ENCODE data around the gene MARK2. TPM values are rescaled to one million over a fixed set of nuclear protein-coding genes. Genes with fewer than 3 reads are reported as not detected.

The MARK2 gene
- polyA plus RNA-seq, 3 donors = 32.4 to 55.7 (median 33.3) TPM

DNA sequence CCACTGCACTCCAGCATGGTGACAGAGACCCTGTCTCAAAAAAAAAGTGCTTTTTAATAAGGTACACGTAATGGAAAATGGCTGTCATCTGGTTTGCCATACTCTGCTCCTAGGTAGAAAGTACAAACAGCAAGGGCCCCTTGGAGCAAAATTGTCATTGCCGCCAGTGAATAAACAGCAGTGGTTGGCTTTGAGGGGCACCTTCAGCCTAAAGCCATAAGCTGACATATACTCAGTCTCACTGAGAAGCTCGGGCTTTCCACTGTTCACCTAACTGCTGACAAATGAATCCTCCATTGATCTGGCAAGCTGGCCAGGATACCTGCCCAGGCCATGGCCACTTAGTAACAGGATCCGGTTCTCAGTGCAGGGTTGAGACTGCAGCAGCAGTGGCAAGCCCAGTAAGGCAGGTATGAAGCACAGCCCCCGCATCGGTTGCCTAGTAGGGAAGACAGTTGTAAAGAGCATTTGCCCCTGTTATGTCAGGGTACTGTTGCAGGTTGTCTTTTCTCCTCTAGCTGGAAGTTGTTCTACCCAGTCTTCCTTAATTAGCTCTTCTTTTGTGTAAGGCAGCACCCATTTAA is 38.8 kb downstream of the MARK2 start:
- peak overlapping the region in 3 of 7 donors; percentile 25 to 78 (median 42) for H3K27ac Mint-ChIP-seq
- no peaks in the 10 kb centered on the region for H3K9me3 ChIP-seq (replicated peaks in 1 of 2; ENCODE audit: control insufficient read depth in 1 of 2, insufficient read depth in 1 of 2, low read length in 2 of 2)
- no peak for DNase-seq
- no peak overlapping the region for H3K4me2 ChIP-seq (replicated peaks; ENCODE audit: extremely low read depth, low read length, poor library complexity, severe bottlenecking)
- no peaks in the 10 kb centered on the region for H3K9me3 Mint-ChIP-seq
- no peak overlapping the region for H3K4me3 ChIP-seq (replicated peaks in 1 of 3; ENCODE audit: low read depth in 2 of 3, low read length in 3 of 3)
- H3K4me1 Mint-ChIP-seq = peaks cover 49% of the 10 kb centered on the region
- peaks cover 33 to 68% of the 10 kb centered on the region in 2 donors for H3K36me3 Mint-ChIP-seq
- TF ChIP-seq, protein P1, sequence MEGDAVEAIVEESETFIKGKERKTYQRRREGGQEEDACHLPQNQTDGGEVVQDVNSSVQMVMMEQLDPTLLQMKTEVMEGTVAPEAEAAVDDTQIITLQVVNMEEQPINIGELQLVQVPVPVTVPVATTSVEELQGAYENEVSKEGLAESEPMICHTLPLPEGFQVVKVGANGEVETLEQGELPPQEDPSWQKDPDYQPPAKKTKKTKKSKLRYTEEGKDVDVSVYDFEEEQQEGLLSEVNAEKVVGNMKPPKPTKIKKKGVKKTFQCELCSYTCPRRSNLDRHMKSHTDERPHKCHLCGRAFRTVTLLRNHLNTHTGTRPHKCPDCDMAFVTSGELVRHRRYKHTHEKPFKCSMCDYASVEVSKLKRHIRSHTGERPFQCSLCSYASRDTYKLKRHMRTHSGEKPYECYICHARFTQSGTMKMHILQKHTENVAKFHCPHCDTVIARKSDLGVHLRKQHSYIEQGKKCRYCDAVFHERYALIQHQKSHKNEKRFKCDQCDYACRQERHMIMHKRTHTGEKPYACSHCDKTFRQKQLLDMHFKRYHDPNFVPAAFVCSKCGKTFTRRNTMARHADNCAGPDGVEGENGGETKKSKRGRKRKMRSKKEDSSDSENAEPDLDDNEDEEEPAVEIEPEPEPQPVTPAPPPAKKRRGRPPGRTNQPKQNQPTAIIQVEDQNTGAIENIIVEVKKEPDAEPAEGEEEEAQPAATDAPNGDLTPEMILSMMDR (IDR thresholded peaks at IDR 0.05) = no peak
- no peak overlapping the region for H2AFZ ChIP-seq (ENCODE audit: insufficient read depth, low read depth, low read length, poor library complexity, severe bottlenecking)
- H3K27me3 ChIP-seq (ENCODE audit: control insufficient read depth in 2 of 2, insufficient read depth in 2 of 2, low read length in 2 of 2) = no peaks in the 10 kb centered on the region
- 98% methylated on average over 4 of the region's 6 CpGs for WGBS (ENCODE audit: insufficient coverage)
- no peak overlapping the region for H3K9ac ChIP-seq (ENCODE audit: insufficient read depth, low read length, poor library complexity, severe bottlenecking)
- H3K4me3 Mint-ChIP-seq = no peak overlapping the region
- H3K27me3 Mint-ChIP-seq (ENCODE audit: low read depth in 3 of 3) = no peaks in the 10 kb centered on the region
- peaks cover 99% of the 10 kb centered on the region for H3K79me2 ChIP-seq (ENCODE audit: insufficient read depth, low read length)
- H3K4me1 ChIP-seq (ENCODE audit: control insufficient read depth in 1 of 2, insufficient read depth in 2 of 2, low read length in 2 of 2) = peaks cover 26 to 28% of the 10 kb centered on the region in 2 donors
- H3K36me3 ChIP-seq (replicated peaks in 1 of 2; ENCODE audit: control insufficient read depth in 1 of 2, insufficient read depth in 2 of 2, low read length in 2 of 2) = peaks cover 18 to 54% of the 10 kb centered on the region in 2 donors
- H3K27ac ChIP-seq (ENCODE audit: low read depth in 1 of 2, low read length in 2 of 2) = peak overlapping the region in 1 of 2 donors; percentile 7
- intact Hi-C loops (cut with micrococcal nuclease) = no loop called here
- peaks cover 100% of the 10 kb centered on the region for H4K20me1 ChIP-seq (ENCODE audit: insufficient read depth, low read length)

DNA sequence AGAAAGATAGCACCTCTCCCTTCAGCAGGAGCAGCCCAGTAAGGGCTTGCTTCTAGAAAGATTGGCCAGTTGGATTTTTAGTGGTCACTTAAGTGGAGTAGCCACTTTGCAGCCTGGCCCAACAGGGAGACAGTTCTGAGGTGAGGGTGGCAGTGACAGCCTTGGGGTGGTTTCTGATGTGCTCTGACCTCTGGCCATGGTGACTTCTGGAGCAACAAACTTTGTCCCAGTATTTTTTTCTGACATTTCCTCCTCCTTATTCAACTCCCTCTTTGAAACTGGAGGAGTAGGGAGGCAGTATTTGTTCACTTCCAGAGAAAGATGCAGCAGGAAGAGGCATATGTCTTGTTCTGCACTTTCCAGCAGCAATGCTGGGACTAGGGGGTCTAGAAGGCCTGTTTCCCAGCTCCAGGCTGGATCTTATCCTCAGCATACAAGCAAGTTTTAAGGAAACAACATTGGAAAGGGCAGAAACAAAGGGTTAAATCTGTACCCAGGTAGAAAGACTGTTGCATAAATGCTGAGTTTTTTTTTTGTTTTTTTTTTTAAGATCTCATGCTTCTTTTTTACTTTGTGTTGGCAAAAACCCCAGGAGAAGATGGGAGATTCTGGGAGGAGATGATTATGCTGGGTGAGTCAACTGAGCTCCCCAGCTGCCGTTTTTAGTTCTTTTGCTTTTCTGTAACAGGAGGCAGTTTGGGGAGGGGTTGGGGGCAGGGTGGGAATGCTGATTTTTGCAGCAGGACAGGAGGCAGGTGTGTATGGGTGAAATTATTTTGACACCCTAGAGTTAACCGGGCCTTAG is 40.9 kb downstream of the MARK2 start:
- no CpG with 5 or more reads among the region's 2 CpGs for WGBS (ENCODE audit: insufficient coverage)
- no peak overlapping the region for H3K9ac ChIP-seq (ENCODE audit: insufficient read depth, low read length, poor library complexity, severe bottlenecking)
- no peaks in the 10 kb centered on the region for H3K27me3 ChIP-seq (ENCODE audit: control insufficient read depth in 2 of 2, insufficient read depth in 2 of 2, low read length in 2 of 2)
- intact Hi-C loops (cut with micrococcal nuclease) = no loop called here
- Mint-ChIP-seq H3K4me3 (no peak overlapping the region), H3K27me3 (ENCODE audit: low read depth in 3 of 3) (no peaks in the 10 kb centered on the region), H3K4me1 (peaks cover 48% of the 10 kb centered on the region), H3K9me3 (no peaks in the 10 kb centered on the region), H3K36me3 (peaks cover 26 to 66% of the 10 kb centered on the region in 2 donors), H3K27ac (peak overlapping the region in 3 of 7 donors; percentile 18 to 66 (median 51))
- no peak overlapping the region for H3K4me2 ChIP-seq (replicated peaks; ENCODE audit: extremely low read depth, low read length, poor library complexity, severe bottlenecking)
- H4K20me1 ChIP-seq (ENCODE audit: insufficient read depth, low read length) = peaks cover 100% of the 10 kb centered on the region
- H3K4me1 ChIP-seq (ENCODE audit: control insufficient read depth in 1 of 2, insufficient read depth in 2 of 2, low read length in 2 of 2) = peaks cover 21 to 23% of the 10 kb centered on the region in 2 donors
- no peaks in the 10 kb centered on the region for H3K9me3 ChIP-seq (replicated peaks in 1 of 2; ENCODE audit: control insufficient read depth in 1 of 2, insufficient read depth in 1 of 2, low read length in 2 of 2)
- peaks cover 99% of the 10 kb centered on the region for H3K79me2 ChIP-seq (ENCODE audit: insufficient read depth, low read length)
- no peak overlapping the region for H2AFZ ChIP-seq (ENCODE audit: insufficient read depth, low read depth, low read length, poor library complexity, severe bottlenecking)
- TF ChIP-seq, protein P1 (IDR thresholded peaks at IDR 0.05) = no peak
- H3K27ac ChIP-seq (ENCODE audit: low read depth in 1 of 2, low read length in 2 of 2) = peak overlapping the region in 1 of 2 donors; percentile 23
- H3K36me3 ChIP-seq (replicated peaks in 1 of 2; ENCODE audit: control insufficient read depth in 1 of 2, insufficient read depth in 2 of 2, low read length in 2 of 2) = peaks cover 21 to 51% of the 10 kb centered on the region in 2 donors
- DNase-seq = no peak
- H3K4me3 ChIP-seq (replicated peaks in 1 of 3; ENCODE audit: low read depth in 2 of 3, low read length in 3 of 3) = no peak overlapping the region

Measured in CD14-positive monocyte (primary cell).